Vagina (tissue), 2 donors: ENCODE measurements around the gene ARAF.

Source experiments
- POLR2A ChIP-seq, 2 donors: fragments of 450-650 bp; IDR thresholded peaks; one replicate each; pipeline ENCODE4 v1.6.1; 2017; ENCODE audit warnings: antibody characterized with exemption in 2 of 2, mild to moderate bottlenecking in 2 of 2, moderate library complexity in 2 of 2
- POLR2AphosphoS5 ChIP-seq, 2 donors: sonication (generic); formaldehyde crosslinking; IDR thresholded peaks; one replicate each; pipeline ENCODE4 v1.9.0; 2017; ENCODE audit warnings: antibody characterized with exemption in 2 of 2, mild to moderate bottlenecking in 2 of 2, low read depth in 1 of 2; ENCODE audit not compliant: insufficient read depth in 1 of 2

DNA sequence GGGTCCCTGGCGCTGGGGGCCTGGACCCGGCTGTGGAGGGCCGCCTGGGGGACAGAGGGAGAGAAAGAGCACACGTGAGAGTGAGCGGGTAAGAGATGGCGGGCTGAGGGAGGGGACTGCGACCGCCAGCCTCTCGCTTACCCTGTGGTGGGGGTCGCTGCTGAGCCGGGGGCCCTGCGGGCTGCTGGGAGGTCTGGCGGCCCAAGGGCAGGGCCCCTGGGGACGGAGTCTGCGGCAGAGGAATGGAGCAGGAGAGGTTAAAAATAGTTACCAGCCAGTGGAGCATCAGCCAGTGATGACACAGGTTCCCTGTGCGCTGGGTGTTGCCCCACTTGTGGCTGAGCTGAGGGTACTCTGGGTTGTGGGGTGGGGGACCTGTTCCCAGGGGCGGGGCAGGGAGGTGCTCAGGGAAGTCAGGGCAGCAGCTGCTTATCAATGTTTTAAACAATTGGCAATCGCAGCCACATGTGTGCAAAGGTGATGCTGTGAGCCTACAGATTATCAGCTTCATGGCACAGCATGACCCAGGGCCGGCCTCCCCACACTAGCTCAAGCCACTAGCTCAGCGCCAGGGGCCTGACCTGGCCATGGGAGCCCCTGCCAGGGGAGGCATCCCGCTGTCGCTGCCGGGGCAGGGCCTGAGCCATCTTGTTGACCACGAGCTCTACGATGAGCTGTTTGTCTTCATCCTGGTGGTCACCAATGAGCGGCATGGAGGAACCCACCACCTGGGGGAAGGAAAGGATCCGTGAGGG, 13.7 kb downstream of the ARAF start:
- no peak for TF ChIP-seq POLR2AphosphoS5 (IDR thresholded peaks at IDR 0.05; ENCODE audit: insufficient read depth in 1 of 2, low read depth in 1 of 2)
- TF ChIP-seq POLR2A (IDR thresholded peaks at IDR 0.05): no peak
